Ishikawa (cell line): ENCODE measurements around the gene PDE10A.

ENCODE experiments used
- CEBPB ChIP-seq: IDR thresholded peaks from 2 replicates; pipeline ENCODE4 v1.6.1; 2012
- CREB1 ChIP-seq: IDR thresholded peaks from 2 replicates; pipeline ENCODE4 v1.6.1; 2012; ENCODE audit warnings: low read depth
- EGR1 ChIP-seq: IDR thresholded peaks from 2 replicates; pipeline ENCODE4 v1.6.1; 2012
- EP300 ChIP-seq: IDR thresholded peaks from 2 replicates; pipeline ENCODE4 v1.6.1; 2012; ENCODE audit warnings: borderline replicate concordance
- FOXM1 ChIP-seq: IDR thresholded peaks from 2 replicates; pipeline ENCODE4 v1.6.1; 2012; ENCODE audit warnings: low read depth, borderline replicate concordance
- MAX ChIP-seq: IDR thresholded peaks from 2 replicates; pipeline ENCODE4 v1.6.1; 2012
- NFIC ChIP-seq: IDR thresholded peaks from 2 replicates; pipeline ENCODE4 v1.6.1; 2012
- RAD21 ChIP-seq: IDR thresholded peaks from 2 replicates; pipeline ENCODE4 v1.6.1; 2012; ENCODE audit warnings: low read depth
- TAF1 ChIP-seq: IDR thresholded peaks from 2 replicates; pipeline ENCODE4 v1.6.1; 2012; ENCODE audit warnings: low read depth, mild to moderate bottlenecking
- TCF12 ChIP-seq: IDR thresholded peaks from 2 replicates; pipeline ENCODE4 v1.6.1; 2012; ENCODE audit warnings: low read depth
- TEAD4 ChIP-seq: IDR thresholded peaks from 2 replicates; pipeline ENCODE4 v1.6.1; 2012
- YY1 ChIP-seq: IDR thresholded peaks from 2 replicates; pipeline ENCODE4 v1.6.1; 2012; ENCODE audit warnings: low read depth
- ZBTB7A ChIP-seq: IDR thresholded peaks from 2 replicates; pipeline ENCODE4 v1.6.1; 2012; ENCODE audit warnings: low read depth
- TF ChIP-seq, protein P1 (sequence below): IDR thresholded peaks from 2 replicates; pipeline ENCODE4 v1.6.1; 2012; ENCODE audit warnings: low read depth, mild to moderate bottlenecking
- TF ChIP-seq, protein P2 (sequence below): IDR thresholded peaks from 2 replicates; pipeline ENCODE4 v1.6.1; 2012

Gene PDE10A

GRCh38 chr6:165317723-165318122 lies 345.3 kb downstream of the PDE10A start:
- TF ChIP-seq EP300 (no peak), ZBTB7A (no peak), NFIC (no peak), EGR1 (no peak), TAF1 (no peak), FOXM1 (no peak), TCF12 (no peak)
- TF ChIP-seq, protein P1, sequence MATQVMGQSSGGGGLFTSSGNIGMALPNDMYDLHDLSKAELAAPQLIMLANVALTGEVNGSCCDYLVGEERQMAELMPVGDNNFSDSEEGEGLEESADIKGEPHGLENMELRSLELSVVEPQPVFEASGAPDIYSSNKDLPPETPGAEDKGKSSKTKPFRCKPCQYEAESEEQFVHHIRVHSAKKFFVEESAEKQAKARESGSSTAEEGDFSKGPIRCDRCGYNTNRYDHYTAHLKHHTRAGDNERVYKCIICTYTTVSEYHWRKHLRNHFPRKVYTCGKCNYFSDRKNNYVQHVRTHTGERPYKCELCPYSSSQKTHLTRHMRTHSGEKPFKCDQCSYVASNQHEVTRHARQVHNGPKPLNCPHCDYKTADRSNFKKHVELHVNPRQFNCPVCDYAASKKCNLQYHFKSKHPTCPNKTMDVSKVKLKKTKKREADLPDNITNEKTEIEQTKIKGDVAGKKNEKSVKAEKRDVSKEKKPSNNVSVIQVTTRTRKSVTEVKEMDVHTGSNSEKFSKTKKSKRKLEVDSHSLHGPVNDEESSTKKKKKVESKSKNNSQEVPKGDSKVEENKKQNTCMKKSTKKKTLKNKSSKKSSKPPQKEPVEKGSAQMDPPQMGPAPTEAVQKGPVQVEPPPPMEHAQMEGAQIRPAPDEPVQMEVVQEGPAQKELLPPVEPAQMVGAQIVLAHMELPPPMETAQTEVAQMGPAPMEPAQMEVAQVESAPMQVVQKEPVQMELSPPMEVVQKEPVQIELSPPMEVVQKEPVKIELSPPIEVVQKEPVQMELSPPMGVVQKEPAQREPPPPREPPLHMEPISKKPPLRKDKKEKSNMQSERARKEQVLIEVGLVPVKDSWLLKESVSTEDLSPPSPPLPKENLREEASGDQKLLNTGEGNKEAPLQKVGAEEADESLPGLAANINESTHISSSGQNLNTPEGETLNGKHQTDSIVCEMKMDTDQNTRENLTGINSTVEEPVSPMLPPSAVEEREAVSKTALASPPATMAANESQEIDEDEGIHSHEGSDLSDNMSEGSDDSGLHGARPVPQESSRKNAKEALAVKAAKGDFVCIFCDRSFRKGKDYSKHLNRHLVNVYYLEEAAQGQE: no peak

DNA sequence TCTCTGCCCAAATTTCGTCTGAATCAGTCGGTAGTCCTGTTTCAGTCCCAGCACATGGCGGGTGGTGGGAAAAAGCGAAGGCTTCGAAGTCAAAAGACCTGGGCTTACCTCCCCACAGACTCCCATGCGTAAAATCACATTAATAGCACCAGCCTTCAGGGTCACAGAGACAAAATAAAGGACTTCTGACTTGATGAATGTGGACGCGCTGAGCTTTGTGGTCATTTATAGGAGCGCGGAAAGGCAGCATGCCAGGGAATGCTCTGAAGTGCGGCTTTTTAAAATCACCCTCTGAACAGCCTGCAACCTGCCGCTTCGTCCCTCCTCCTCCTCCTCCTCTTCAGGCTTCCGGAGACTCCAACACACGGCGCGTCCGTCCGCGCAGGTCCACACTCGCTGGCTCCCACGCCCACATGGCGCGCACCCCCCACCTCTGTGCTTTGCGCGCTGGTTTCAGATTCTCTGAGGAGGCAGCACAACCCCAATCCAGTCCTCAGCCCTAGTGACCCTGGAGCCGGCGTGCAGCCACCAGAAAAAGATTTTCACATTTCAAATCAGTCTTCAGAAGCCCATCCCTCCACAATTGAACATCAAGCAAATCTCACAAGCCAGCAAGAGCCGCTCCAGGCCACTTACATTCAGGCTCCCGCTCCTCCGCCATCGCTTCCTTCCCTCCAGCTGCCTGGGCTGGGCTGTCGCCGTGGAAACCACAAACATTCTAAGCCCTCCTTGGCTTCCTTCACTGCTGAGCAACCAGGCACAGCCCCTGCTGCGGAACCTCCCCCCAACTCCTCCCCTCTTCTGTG lies 353.9 kb downstream of the PDE10A start, which contains the start of gene C6orf118:
C6orf118 (minus strand) TSS at position 680 of the 806 bp plus-strand sequence; CDS start at position 661, 19 bp downstream.
- TF ChIP-seq TAF1 (no peak), NFIC (no peak), CEBPB (no peak), MAX (no peak), EP300 (no peak), FOXM1 (no peak), TCF12 (no peak), CREB1 (no peak), EGR1 (no peak), ZBTB7A (no peak), RAD21 (no peak), YY1 (no peak), TEAD4 (no peak)
- TF ChIP-seq, protein P1: no peak
- TF ChIP-seq, protein P2, sequence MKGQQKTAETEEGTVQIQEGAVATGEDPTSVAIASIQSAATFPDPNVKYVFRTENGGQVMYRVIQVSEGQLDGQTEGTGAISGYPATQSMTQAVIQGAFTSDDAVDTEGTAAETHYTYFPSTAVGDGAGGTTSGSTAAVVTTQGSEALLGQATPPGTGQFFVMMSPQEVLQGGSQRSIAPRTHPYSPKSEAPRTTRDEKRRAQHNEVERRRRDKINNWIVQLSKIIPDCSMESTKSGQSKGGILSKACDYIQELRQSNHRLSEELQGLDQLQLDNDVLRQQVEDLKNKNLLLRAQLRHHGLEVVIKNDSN: no peak

DNA sequence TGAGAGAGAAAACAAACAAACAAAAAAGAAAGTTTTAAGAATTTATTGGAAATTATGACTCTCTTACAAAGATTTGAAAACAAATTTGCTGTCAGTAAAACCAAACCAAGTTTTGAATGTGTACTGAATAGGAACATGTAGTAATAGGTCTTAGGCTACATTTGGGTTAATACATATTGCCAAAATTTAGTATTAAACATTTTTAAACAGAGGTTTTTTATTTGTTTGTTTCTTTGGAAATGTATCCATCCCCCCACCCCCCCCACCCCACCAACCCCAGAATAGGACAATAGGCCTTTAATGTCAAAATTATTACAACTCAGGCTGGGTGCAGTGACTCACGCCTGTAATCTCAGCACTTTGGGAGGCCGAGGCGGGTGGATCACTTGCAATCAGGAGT lies 356.1 kb downstream of the PDE10A start:
- TF ChIP-seq TCF12: no peak
- TF ChIP-seq TAF1: no peak
- no peak for TF ChIP-seq NFIC
- TF ChIP-seq, protein P1: no peak
- no peak for TF ChIP-seq FOXM1
- no peak for TF ChIP-seq YY1
- TF ChIP-seq CREB1: no peak
- TF ChIP-seq RAD21: no peak
- TF ChIP-seq, protein P2: no peak
- no peak for TF ChIP-seq EGR1
- no peak for TF ChIP-seq EP300
- no peak for TF ChIP-seq ZBTB7A
- TF ChIP-seq TEAD4: no peak
- no peak for TF ChIP-seq MAX
- TF ChIP-seq CEBPB: no peak
